SK-N-SH treated with all-trans-retinoic acid at 6 μM for 48 hours (cell line): ENCODE results near the gene ARHGAP10.

Experiments
- ATAC-seq: fragments of 200-7000 bp; cut with Tn5 transposase; 3 replicates; pipeline ENCODE4 v1.9.1; 2020; ENCODE audit warnings: mild to moderate bottlenecking, moderate library complexity
- ARNTL ChIP-seq: fragments of 450-650 bp; formaldehyde crosslinking; IDR thresholded peaks from 2 replicates; pipeline ENCODE4 v1.5.0; 2020; ENCODE audit warnings: low read depth, mild to moderate bottlenecking, moderate library complexity, borderline replicate concordance
- CSDC2 ChIP-seq: fragments of 250-450 bp; sonication (Bioruptor Pico); IDR thresholded peaks from 2 replicates; pipeline ENCODE4 v1.5.0; 2020; ENCODE audit warnings: mild to moderate bottlenecking, moderate library complexity
- GLIS3 ChIP-seq: fragments of 250-450 bp; sonication (Bioruptor Pico); IDR thresholded peaks from 2 replicates; pipeline ENCODE4 v1.5.0; 2020; ENCODE audit warnings: mild to moderate bottlenecking, moderate library complexity
- ISL1 ChIP-seq: fragments of 250-450 bp; sonication (Bioruptor Pico); IDR thresholded peaks from 2 replicates; pipeline ENCODE4 v2.1.2; 2022; ENCODE audit warnings: mild to moderate bottlenecking, moderate library complexity
- OSR1 ChIP-seq: fragments of 250-450 bp; sonication (Bioruptor Pico); IDR thresholded peaks from 2 replicates; pipeline ENCODE4 v1.8.0; 2022; ENCODE audit warnings: moderate library complexity, mild to moderate bottlenecking, inconsistent platforms
- PPARA ChIP-seq: fragments of 250-450 bp; sonication (Bioruptor Pico); IDR thresholded peaks from 2 replicates; pipeline ENCODE4 v1.5.0; 2020; ENCODE audit warnings: mild to moderate bottlenecking, borderline replicate concordance
- RARB ChIP-seq: fragments of 250-450 bp; sonication (Bioruptor Pico); IDR thresholded peaks from 2 replicates; pipeline ENCODE4 v1.8.0; 2021; ENCODE audit warnings: mild to moderate bottlenecking, moderate library complexity
- SNAI2 ChIP-seq: fragments of 250-450 bp; sonication (Bioruptor Pico); IDR thresholded peaks from 2 replicates; pipeline ENCODE4 v1.5.0; 2020; ENCODE audit warnings: mild to moderate bottlenecking, moderate library complexity
- TCF4 ChIP-seq: fragments of 250-450 bp; sonication (Bioruptor Pico); IDR thresholded peaks from 2 replicates; pipeline ENCODE4 v1.8.0; 2021; ENCODE audit warnings: mild to moderate bottlenecking, moderate library complexity, borderline replicate concordance
- TOX ChIP-seq: fragments of 250-450 bp; sonication (Bioruptor Pico); IDR thresholded peaks from 2 replicates; pipeline ENCODE4 v1.8.0; 2021; ENCODE audit warnings: mild to moderate bottlenecking, moderate library complexity, borderline replicate concordance
- ZC3H10 ChIP-seq: fragments of 250-450 bp; sonication (Bioruptor Pico); IDR thresholded peaks from 2 replicates; pipeline ENCODE4 v1.5.1; 2021; ENCODE audit warnings: mild to moderate bottlenecking, moderate library complexity
- ZFP30 ChIP-seq: fragments of 450-650 bp; formaldehyde crosslinking; IDR thresholded peaks from 2 replicates; pipeline ENCODE4 v1.5.0; 2022; ENCODE audit warnings: mild to moderate bottlenecking, moderate library complexity
- ZNF565 ChIP-seq: fragments of 450-650 bp; formaldehyde crosslinking; conservative IDR thresholded peaks from 2 replicates; pipeline ENCODE4 v1.5.0; 2020; ENCODE audit warnings: low read depth, mild to moderate bottlenecking, moderate library complexity
- ZNF70 ChIP-seq: fragments of 450-650 bp; formaldehyde crosslinking; IDR thresholded peaks from 2 replicates; pipeline ENCODE4 v1.5.0; 2020; ENCODE audit warnings: mild to moderate bottlenecking, moderate library complexity
- ZNF8 ChIP-seq: fragments of 450-650 bp; formaldehyde crosslinking; IDR thresholded peaks from 2 replicates; pipeline ENCODE4 v1.5.0; 2020; ENCODE audit warnings: mild to moderate bottlenecking, moderate library complexity
- TF ChIP-seq, protein P1 (sequence below): fragments of 250-450 bp; sonication (Bioruptor Pico); IDR thresholded peaks from 2 replicates; pipeline ENCODE4 v1.5.0; 2020; ENCODE audit warnings: mild to moderate bottlenecking, moderate library complexity
- TF ChIP-seq, protein P2 (sequence below): fragments of 250-450 bp; sonication (Bioruptor Pico); IDR thresholded peaks from 2 replicates; pipeline ENCODE4 v1.5.1; 2020; ENCODE audit warnings: low read depth, mild to moderate bottlenecking, moderate library complexity
- TF ChIP-seq, protein P3 (sequence below): fragments of 250-450 bp; sonication (Bioruptor Pico); IDR thresholded peaks from 2 replicates; pipeline ENCODE4 v1.8.0; 2021; ENCODE audit warnings: low read depth, mild to moderate bottlenecking, moderate library complexity, borderline replicate concordance
- TF ChIP-seq, protein P4 (sequence below): fragments of 250-450 bp; sonication (Bioruptor Pico); IDR thresholded peaks from 2 replicates; pipeline ENCODE4 v1.8.0; 2020; ENCODE audit warnings: mild to moderate bottlenecking, moderate library complexity, borderline replicate concordance

ARHGAP10 gene

DNA sequence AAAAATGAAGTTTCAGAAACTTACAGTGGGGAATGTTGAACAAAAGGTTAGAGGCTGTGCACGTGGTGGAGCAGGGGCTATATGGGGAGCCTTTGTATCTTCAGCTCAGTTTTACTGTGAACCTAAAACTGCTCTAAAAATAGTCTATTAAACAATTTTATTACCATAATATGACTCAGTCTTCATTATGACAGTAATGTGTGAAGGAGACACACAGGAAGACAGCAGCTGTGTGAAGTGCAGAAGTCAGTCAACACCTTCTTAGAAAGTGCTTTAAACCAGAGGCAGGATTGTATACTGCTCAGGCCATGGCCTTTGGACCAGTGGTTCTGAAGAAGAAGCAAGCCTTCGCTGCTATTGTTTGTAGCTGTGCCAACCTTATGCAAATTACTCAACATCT is 89.7 kb downstream of the ARHGAP10 start:
- TF ChIP-seq CSDC2 (no peak), ISL1 (CRISPR knock-in tag) (no peak), SNAI2 (CRISPR knock-in tag) (no peak), RARB (no peak), OSR1 (no peak), GLIS3 (no peak), TOX (no peak), ARNTL (no peak)
- TF ChIP-seq, protein P1, sequence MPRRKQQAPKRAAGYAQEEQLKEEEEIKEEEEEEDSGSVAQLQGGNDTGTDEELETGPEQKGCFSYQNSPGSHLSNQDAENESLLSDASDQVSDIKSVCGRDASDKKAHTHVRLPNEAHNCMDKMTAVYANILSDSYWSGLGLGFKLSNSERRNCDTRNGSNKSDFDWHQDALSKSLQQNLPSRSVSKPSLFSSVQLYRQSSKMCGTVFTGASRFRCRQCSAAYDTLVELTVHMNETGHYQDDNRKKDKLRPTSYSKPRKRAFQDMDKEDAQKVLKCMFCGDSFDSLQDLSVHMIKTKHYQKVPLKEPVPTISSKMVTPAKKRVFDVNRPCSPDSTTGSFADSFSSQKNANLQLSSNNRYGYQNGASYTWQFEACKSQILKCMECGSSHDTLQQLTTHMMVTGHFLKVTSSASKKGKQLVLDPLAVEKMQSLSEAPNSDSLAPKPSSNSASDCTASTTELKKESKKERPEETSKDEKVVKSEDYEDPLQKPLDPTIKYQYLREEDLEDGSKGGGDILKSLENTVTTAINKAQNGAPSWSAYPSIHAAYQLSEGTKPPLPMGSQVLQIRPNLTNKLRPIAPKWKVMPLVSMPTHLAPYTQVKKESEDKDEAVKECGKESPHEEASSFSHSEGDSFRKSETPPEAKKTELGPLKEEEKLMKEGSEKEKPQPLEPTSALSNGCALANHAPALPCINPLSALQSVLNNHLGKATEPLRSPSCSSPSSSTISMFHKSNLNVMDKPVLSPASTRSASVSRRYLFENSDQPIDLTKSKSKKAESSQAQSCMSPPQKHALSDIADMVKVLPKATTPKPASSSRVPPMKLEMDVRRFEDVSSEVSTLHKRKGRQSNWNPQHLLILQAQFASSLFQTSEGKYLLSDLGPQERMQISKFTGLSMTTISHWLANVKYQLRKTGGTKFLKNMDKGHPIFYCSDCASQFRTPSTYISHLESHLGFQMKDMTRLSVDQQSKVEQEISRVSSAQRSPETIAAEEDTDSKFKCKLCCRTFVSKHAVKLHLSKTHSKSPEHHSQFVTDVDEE (CRISPR knock-in tag), result no peak
- TF ChIP-seq, protein P2, sequence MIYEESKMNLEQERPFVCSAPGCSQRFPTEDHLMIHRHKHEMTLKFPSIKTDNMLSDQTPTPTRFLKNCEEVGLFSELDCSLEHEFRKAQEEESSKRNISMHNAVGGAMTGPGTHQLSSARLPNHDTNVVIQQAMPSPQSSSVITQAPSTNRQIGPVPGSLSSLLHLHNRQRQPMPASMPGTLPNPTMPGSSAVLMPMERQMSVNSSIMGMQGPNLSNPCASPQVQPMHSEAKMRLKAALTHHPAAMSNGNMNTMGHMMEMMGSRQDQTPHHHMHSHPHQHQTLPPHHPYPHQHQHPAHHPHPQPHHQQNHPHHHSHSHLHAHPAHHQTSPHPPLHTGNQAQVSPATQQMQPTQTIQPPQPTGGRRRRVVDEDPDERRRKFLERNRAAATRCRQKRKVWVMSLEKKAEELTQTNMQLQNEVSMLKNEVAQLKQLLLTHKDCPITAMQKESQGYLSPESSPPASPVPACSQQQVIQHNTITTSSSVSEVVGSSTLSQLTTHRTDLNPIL (CRISPR knock-in tag), result no peak
- TF ChIP-seq, protein P3, sequence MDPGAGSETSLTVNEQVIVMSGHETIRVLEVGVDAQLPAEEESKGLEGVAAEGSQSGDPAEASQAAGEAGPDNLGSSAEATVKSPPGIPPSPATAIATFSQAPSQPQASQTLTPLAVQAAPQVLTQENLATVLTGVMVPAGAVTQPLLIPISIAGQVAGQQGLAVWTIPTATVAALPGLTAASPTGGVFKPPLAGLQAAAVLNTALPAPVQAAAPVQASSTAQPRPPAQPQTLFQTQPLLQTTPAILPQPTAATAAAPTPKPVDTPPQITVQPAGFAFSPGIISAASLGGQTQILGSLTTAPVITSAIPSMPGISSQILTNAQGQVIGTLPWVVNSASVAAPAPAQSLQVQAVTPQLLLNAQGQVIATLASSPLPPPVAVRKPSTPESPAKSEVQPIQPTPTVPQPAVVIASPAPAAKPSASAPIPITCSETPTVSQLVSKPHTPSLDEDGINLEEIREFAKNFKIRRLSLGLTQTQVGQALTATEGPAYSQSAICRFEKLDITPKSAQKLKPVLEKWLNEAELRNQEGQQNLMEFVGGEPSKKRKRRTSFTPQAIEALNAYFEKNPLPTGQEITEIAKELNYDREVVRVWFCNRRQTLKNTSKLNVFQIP (CRISPR knock-in tag), result no peak
- peak; percentile 22 for ATAC-seq

DNA sequence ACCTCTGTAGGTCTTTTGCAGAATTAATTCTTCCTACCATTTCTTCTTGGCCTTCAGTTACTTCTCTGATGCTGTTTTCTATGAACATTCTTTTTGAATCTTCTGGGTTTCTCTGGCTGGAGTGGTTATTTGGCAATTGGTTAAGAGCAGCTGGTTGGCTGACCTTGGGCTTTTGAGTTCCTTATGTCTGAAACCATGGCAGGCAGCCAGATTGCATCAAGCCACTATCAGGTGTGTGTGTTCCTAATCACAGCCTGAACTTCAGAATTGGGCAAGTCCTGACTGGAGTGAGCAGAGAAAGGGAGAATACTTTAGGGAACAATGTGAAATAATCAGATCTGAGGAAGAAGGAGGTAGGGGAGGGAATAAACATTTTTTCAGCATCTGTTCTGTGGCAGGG is 90.2 kb downstream of the ARHGAP10 start:
- no peak for TF ChIP-seq TCF4 (CRISPR knock-in tag)
- no peak for TF ChIP-seq RARB
- TF ChIP-seq GLIS3, result no peak
- no peak for TF ChIP-seq ZNF8 (CRISPR knock-in tag)
- ATAC-seq, result peak; percentile 34; the same call in 2 of the 3 replicates

- no peak for ATAC-seq
- TF ChIP-seq SNAI2 (CRISPR knock-in tag) (no peak), ZNF70 (CRISPR knock-in tag) (no peak), ARNTL (no peak), ZFP30 (CRISPR knock-in tag) (no peak), TCF4 (CRISPR knock-in tag) (no peak), OSR1 (no peak), ISL1 (CRISPR knock-in tag) (no peak), CSDC2 (no peak), ZNF565 (no peak), PPARA (no peak), ZC3H10 (CRISPR knock-in tag) (no peak)
- TF ChIP-seq, protein P3 (CRISPR knock-in tag), result no peak
- TF ChIP-seq, protein P1 (CRISPR knock-in tag), result no peak
- TF ChIP-seq, protein P4, sequence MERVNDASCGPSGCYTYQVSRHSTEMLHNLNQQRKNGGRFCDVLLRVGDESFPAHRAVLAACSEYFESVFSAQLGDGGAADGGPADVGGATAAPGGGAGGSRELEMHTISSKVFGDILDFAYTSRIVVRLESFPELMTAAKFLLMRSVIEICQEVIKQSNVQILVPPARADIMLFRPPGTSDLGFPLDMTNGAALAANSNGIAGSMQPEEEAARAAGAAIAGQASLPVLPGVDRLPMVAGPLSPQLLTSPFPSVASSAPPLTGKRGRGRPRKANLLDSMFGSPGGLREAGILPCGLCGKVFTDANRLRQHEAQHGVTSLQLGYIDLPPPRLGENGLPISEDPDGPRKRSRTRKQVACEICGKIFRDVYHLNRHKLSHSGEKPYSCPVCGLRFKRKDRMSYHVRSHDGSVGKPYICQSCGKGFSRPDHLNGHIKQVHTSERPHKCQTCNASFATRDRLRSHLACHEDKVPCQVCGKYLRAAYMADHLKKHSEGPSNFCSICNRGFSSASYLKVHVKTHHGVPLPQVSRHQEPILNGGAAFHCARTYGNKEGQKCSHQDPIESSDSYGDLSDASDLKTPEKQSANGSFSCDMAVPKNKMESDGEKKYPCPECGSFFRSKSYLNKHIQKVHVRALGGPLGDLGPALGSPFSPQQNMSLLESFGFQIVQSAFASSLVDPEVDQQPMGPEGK (CRISPR knock-in tag), result no peak
- TF ChIP-seq, protein P2 (CRISPR knock-in tag), result no peak
These were observed 91.2 kb downstream of the ARHGAP10 start for GRCh38 chr4:147823130-147823529.
